BJ (cell line): ENCODE data around the gene RAB3IP. TPM values are rescaled to one million over a fixed set of nuclear protein-coding genes. Genes with fewer than 3 reads are reported as not detected.

Experiments used
- CTCF ChIA-PET: fragments of 350-600 bp; formaldehyde crosslinking; extraction: SDS; loops from one replicate; lab custom pipeline; 2021; ENCODE audit warnings: antibody characterized with exemption, inconsistent platforms; lab: Yijun Ruan, JAX
- POLR2A ChIA-PET: fragments of 300-600 bp; sonication (Branson Sonifier 250); formaldehyde crosslinking; extraction: SDS; loops from one replicate; lab custom pipeline; 2021; ENCODE audit warnings: antibody characterized with exemption; lab: Charles Lee
- DNase-seq: peaks from one replicate; pipeline ENCODE4 v3.0.0-alpha.2; 2011; ENCODE audit warnings: low read depth
- H3K27me3 ChIP-seq: 2 replicates; pipeline ENCODE4 v1.6.0; 2011; ENCODE audit warnings: low read length; ENCODE audit not compliant: control insufficient read depth, insufficient read depth
- H3K36me3 ChIP-seq: 2 replicates; pipeline ENCODE4 v1.5.1; 2011; ENCODE audit warnings: low read length; ENCODE audit not compliant: control insufficient read depth, insufficient read depth
- H3K4me3 ChIP-seq: 2 replicates; pipeline ENCODE4 v1.5.1; 2011; ENCODE audit warnings: low read depth, mild to moderate bottlenecking, control low read depth, low read length
- polyA minus RNA-seq: library from RNA; depleted of rRNA, polyadenylated mRNA; stranded (reverse); fragments of >200 nt; gene quantifications from 2 replicates; pipeline ENCODE4 v1.2.3, GENCODE V29; 2011; rRNA and poly(A)+ RNA removed
- polyA plus RNA-seq: library from polyadenylated mRNA; depleted of rRNA; stranded (reverse); fragments of >200 nt; gene quantifications from 2 replicates; pipeline ENCODE4 v1.2.3, GENCODE V29; 2011; rRNA removed
- TF ChIP-seq, protein P1 (sequence below): IDR thresholded peaks from 2 replicates; pipeline ENCODE4 v1.5.1; 2011; ENCODE audit warnings: low read depth, mild to moderate bottlenecking, control low read depth, inconsistent platforms, low read length, moderate library complexity; ENCODE audit not compliant: insufficient read depth

Gene RAB3IP
- polyA plus RNA-seq (2.1 and 3.8 TPM in 2 replicates), polyA minus RNA-seq (0.26 and 1.3 TPM in 2 replicates)

DNA sequence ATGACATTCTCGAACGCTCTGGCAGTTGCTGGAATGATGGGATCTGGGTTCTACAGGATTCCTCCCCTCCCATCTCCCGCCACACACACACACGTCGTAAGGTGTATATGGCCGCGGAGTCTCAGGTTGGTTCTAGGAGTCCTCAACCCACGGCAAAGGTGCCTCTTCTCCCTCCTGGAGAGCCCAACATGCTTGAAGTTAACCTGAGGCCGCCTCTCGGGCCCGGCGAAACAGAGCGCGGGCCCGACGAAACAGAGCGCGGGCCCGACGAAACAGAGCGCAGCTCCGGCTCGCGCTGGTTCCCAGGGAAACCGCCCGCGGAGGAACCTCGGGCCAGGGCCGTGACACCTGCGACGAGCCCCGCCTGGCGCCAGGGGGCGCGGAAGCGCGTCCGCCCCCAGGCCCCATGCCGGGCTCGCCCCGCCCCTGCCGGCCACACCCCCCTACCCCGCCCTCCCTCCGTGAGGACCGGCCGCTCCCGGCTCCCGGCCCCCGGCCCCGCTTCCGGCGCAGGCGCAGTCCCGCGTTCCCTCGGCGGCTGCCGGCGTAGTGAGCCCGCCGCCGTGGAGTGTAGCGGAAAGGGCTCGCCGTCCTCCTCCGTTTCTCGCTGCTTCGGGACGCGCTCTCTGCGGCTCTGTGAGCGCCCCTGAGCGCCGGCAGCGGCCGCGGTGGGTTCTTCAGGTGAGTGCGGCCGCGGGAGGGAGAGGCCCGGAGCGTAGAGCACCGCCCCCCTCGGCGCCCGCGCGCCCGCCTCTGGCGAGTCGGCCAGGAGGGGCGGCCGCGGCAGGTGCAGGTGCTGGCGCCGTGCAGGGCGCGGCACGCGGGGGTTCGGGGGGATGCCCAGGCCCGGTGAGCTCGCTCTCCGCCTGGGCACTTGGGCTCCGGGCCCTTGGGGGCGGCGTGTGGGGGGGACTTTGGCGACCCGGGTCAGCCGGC is at the start of gene RAB3IP:
Gene RAB3IP, plus strand, starts transcription at position 510 of the 936 bp plus-strand sequence. CDS start 16,549 bp downstream, outside the sequence.
- POLR2A ChIA-PET: no interaction called here
- peak within 1 kb of the TSS; percentile 64 for H3K4me3 ChIP-seq
- TF ChIP-seq, protein P1, sequence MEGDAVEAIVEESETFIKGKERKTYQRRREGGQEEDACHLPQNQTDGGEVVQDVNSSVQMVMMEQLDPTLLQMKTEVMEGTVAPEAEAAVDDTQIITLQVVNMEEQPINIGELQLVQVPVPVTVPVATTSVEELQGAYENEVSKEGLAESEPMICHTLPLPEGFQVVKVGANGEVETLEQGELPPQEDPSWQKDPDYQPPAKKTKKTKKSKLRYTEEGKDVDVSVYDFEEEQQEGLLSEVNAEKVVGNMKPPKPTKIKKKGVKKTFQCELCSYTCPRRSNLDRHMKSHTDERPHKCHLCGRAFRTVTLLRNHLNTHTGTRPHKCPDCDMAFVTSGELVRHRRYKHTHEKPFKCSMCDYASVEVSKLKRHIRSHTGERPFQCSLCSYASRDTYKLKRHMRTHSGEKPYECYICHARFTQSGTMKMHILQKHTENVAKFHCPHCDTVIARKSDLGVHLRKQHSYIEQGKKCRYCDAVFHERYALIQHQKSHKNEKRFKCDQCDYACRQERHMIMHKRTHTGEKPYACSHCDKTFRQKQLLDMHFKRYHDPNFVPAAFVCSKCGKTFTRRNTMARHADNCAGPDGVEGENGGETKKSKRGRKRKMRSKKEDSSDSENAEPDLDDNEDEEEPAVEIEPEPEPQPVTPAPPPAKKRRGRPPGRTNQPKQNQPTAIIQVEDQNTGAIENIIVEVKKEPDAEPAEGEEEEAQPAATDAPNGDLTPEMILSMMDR: peak; percentile 37
- peaks cover 9% of the 10 kb centered on the region for H3K27me3 ChIP-seq
- CTCF ChIA-PET: no interaction called here
- DNase-seq: peak; percentile 3
- H3K36me3 ChIP-seq: no peaks in the 10 kb centered on the region

- no peaks in the 10 kb centered on the region for H3K36me3 ChIP-seq
- no peaks in the 10 kb centered on the region for H3K27me3 ChIP-seq
- POLR2A ChIA-PET: no interaction called here
- no peak overlapping the region for H3K4me3 ChIP-seq
- no peak for DNase-seq
- TF ChIP-seq, protein P1: no peak
- CTCF ChIA-PET: no interaction called here
These were observed 49.0 kb upstream of the RAB3IP start for GRCh38 chr12:69689638-69690037.

GRCh38 chr12:69694123-69694522 is 44.5 kb upstream of the RAB3IP start:
- CTCF ChIA-PET: interaction anchor here (0.8 to 1.2 kb wide), 2 partner anchors 25 to 30 kb away, joined by 3 read pairs; no protein-coding TSS in a partner anchor
- DNase-seq: no peak

GRCh38 chr12:69698054-69698453 is 40.6 kb upstream of the RAB3IP start:
- DNase-seq: no peak
- no peaks in the 10 kb centered on the region; the same call in 1 of the 2 replicates for H3K27me3 ChIP-seq
- ChIA-PET CTCF (no interaction called here), POLR2A (no interaction called here)
- TF ChIP-seq, protein P1: no peak
- H3K4me3 ChIP-seq: no peak overlapping the region
- no peaks in the 10 kb centered on the region for H3K36me3 ChIP-seq

More at GRCh38 chr12:69694123-69694522, 44.5 kb upstream of the RAB3IP start:
- no peak overlapping the region for H3K4me3 ChIP-seq
- no peaks in the 10 kb centered on the region for H3K27me3 ChIP-seq
- POLR2A ChIA-PET: no interaction called here
- TF ChIP-seq, protein P1: no peak
- no peaks in the 10 kb centered on the region for H3K36me3 ChIP-seq
